Keratinocyte (primary cell): ENCODE measurements around the gene N4BP2L1. TPM values are rescaled to one million over a fixed set of nuclear protein-coding genes. Genes with fewer than 3 reads are reported as not detected.

Source experiments
- DNase-seq: peaks from one replicate; pipeline ENCODE4 v3.0.0-alpha.2; 2011; ENCODE audit warnings: low read depth, missing footprints, low spot score
- FAIRE-seq: peaks from 2 replicates; lab custom pipeline; 2011; peaks lifted over from hg19 to GRCh38; lab: Jason Lieb, UNC
- H2AFZ ChIP-seq: 2 replicates; pipeline ENCODE4 v1.6.0; 2012; ENCODE audit warnings: low read length, control low read depth, inconsistent platforms; ENCODE audit not compliant: control insufficient read depth
- H3K27ac ChIP-seq: 2 replicates; pipeline ENCODE4 v1.5.1; 2011; ENCODE audit warnings: low read length; ENCODE audit not compliant: control insufficient read depth, insufficient read depth
- H3K27me3 ChIP-seq: 3 replicates; pipeline ENCODE4 v1.6.0; 2011; ENCODE audit warnings: low read length; ENCODE audit not compliant: control insufficient read depth, insufficient read depth; ENCODE audit errors: extremely low read depth
- H3K36me3 ChIP-seq, 2 experiments: 2 replicates in 1 of 2; 3 replicates in 1 of 2; pipeline ENCODE4 v1.5.1; 2011; ENCODE audit warnings: low read length in 2 of 2, mild to moderate bottlenecking in 1 of 2; ENCODE audit not compliant: control insufficient read depth in 2 of 2, insufficient read depth in 2 of 2; ENCODE audit errors: extremely low read depth in 1 of 2
- H3K4me1 ChIP-seq: 3 replicates; pipeline ENCODE4 v1.5.1; 2011; ENCODE audit warnings: low read length; ENCODE audit not compliant: control insufficient read depth, insufficient read depth; ENCODE audit errors: extremely low read depth
- H3K4me2 ChIP-seq: 3 replicates; pipeline ENCODE4 v1.6.0; 2011; ENCODE audit warnings: low read depth, low read length; ENCODE audit not compliant: control insufficient read depth, insufficient read depth; ENCODE audit errors: extremely low read depth
- H3K4me3 ChIP-seq, 3 experiments: fragments of 200-600 bp in 1 of 3; sonication (generic) in 1 of 3; 2 replicates in 2 of 3; 3 replicates in 1 of 3; pipeline ENCODE4 v1.5.1; 2011 to 2016; ENCODE audit warnings: low read length in 3 of 3, mild to moderate bottlenecking in 3 of 3, control low read depth in 2 of 3, inconsistent platforms in 1 of 3, low read depth in 1 of 3, mixed read lengths in 1 of 3, mixed run types in 1 of 3, moderate library complexity in 1 of 3; ENCODE audit not compliant: control insufficient read depth in 2 of 3, insufficient read depth in 2 of 3; ENCODE audit errors: extremely low read depth in 1 of 3
- H3K79me2 ChIP-seq: 2 replicates; pipeline ENCODE4 v1.6.0; 2012; ENCODE audit warnings: low read length; ENCODE audit not compliant: control insufficient read depth, insufficient read depth
- H3K9ac ChIP-seq: 3 replicates; pipeline ENCODE4 v1.6.0; 2011; ENCODE audit warnings: low read length; ENCODE audit not compliant: control insufficient read depth, insufficient read depth; ENCODE audit errors: extremely low read depth
- H3K9me1 ChIP-seq: 3 replicates; pipeline ENCODE4 v1.6.0; 2011; ENCODE audit warnings: low read length; ENCODE audit not compliant: control insufficient read depth, insufficient read depth; ENCODE audit errors: extremely low read depth
- H3K9me3 ChIP-seq: 2 replicates; pipeline ENCODE4 v1.5.1; 2012; ENCODE audit warnings: low read depth, low read length; ENCODE audit not compliant: control insufficient read depth
- H4K20me1 ChIP-seq: 3 replicates; pipeline ENCODE4 v1.6.0; 2011; ENCODE audit warnings: low read length; ENCODE audit not compliant: control insufficient read depth, insufficient read depth; ENCODE audit errors: extremely low read depth
- CTCF ChIP-seq, 3 experiments: IDR thresholded peaks in 1 of 3; conservative IDR thresholded peaks in 1 of 3; optimal IDR thresholded peaks in 1 of 3; 2 replicates in 2 of 3; 3 replicates in 1 of 3; pipeline versions ENCODE3 to v1.5.1; 2011; ENCODE audit warnings: low read length in 3 of 3, mild to moderate bottlenecking in 3 of 3, moderate library complexity in 2 of 3, control low read depth in 1 of 3, inconsistent platforms in 1 of 3; ENCODE audit not compliant: insufficient read depth in 2 of 3; ENCODE audit errors: extremely low read depth in 1 of 3
- EZH2 ChIP-seq: IDR thresholded peaks from one replicate; pipeline ENCODE4 v1.6.1; 2012; ENCODE audit warnings: inconsistent platforms, mild to moderate bottlenecking, low read length, moderate library complexity
- dilution Hi-C: fragments of 300-500 bp; cut with MboI; formaldehyde crosslinking; loops from one replicate; pipeline ENCODE4 v1.7.0; 2020; ENCODE audit warnings: low sequenced_read_pairs; ENCODE audit not compliant: extremely low pct_ligation_motif_present
- polyA plus RNA-seq, 5 experiments: library from polyadenylated mRNA; depleted of rRNA in 3 of 5; stranded (reverse) in 3 of 5; stranded (forward) in 1 of 5; unstranded in 1 of 5; fragments of >200 nt; gene quantifications; 1 replicate in 1 of 5; 2 replicates in 3 of 5; 3 replicates in 1 of 5; pipeline versions ENCODE4 v1.2.1 to v1.2.3, GENCODE V29; 2011 to 2012; ENCODE audit warnings: missing spikeins in 2 of 5, low read depth in 1 of 5, low replicate concordance in 1 of 5

The N4BP2L1 gene
- polyA plus RNA-seq, 1 donor (not counting 4 experiments of a cell fraction or from before 2014, with no cell fraction given), result 1.3 TPM

GRCh38 chr13:32448972-32449371 lies 21.0 kb upstream of the N4BP2L1 start:
- dilution Hi-C loops, result no loop called here
- H3K27ac ChIP-seq, result no peak overlapping the region
- H3K27me3 ChIP-seq, result no peaks in the 10 kb centered on the region
- no peaks in the 10 kb centered on the region for H4K20me1 ChIP-seq
- no peaks in the 10 kb centered on the region for H3K9me1 ChIP-seq
- no peak overlapping the region for H3K9ac ChIP-seq
- no peak overlapping the region for H3K4me3 ChIP-seq
- H3K9me3 ChIP-seq, result no peaks in the 10 kb centered on the region
- no peak for TF ChIP-seq EZH2
- no peak for TF ChIP-seq CTCF (optimal IDR thresholded peaks at IDR 0.05 in 1 of 3, IDR thresholded peaks at IDR 0.05 in 1 of 3, conservative IDR thresholded peaks at IDR 0.05 in 1 of 3; ENCODE audit: extremely low read depth in 1 of 3, insufficient read depth in 2 of 3, low read length in 3 of 3)
- H3K36me3 ChIP-seq, result peaks cover 0 to 2% of the 10 kb centered on the region in 2 experiments
- H3K79me2 ChIP-seq, result no peaks in the 10 kb centered on the region
- DNase-seq (no peak), FAIRE-seq (no peak)
- no peak overlapping the region for H3K4me2 ChIP-seq
- no peak overlapping the region for H2AFZ ChIP-seq
- H3K4me1 ChIP-seq, result no peaks in the 10 kb centered on the region

GRCh38 chr13:32447894-32448623 lies 20.1 kb upstream of the N4BP2L1 start:
- TF ChIP-seq CTCF (optimal IDR thresholded peaks at IDR 0.05 in 1 of 3, IDR thresholded peaks at IDR 0.05 in 1 of 3, conservative IDR thresholded peaks at IDR 0.05 in 1 of 3; ENCODE audit: extremely low read depth in 1 of 3, insufficient read depth in 2 of 3, low read length in 3 of 3), result no peak
- TF ChIP-seq EZH2, result no peak
- Histone ChIP-seq H3K9me3 (no peaks in the 10 kb centered on the region), H3K4me2 (no peak overlapping the region), H3K9me1 (no peaks in the 10 kb centered on the region), H3K4me3 (no peak overlapping the region), H3K27me3 (no peaks in the 10 kb centered on the region), H2AFZ (no peak overlapping the region), H3K36me3 (peaks cover 0 to 2% of the 10 kb centered on the region in 2 experiments), H4K20me1 (no peaks in the 10 kb centered on the region), H3K4me1 (no peaks in the 10 kb centered on the region), H3K9ac (no peak overlapping the region), H3K79me2 (no peaks in the 10 kb centered on the region), H3K27ac (no peak overlapping the region)
- FAIRE-seq (no peak), DNase-seq (no peak)
- dilution Hi-C loops, result no loop called here
